Dermis microvascular lymphatic vessel endothelial cell (primary cell): ENCODE data around the gene POU2F1. TPM values are rescaled to one million over a fixed set of nuclear protein-coding genes. Genes with fewer than 3 reads are reported as not detected.
A peak's percentile ranks its signal among the peaks of the same experiment; 100 is the strongest.

Experiments used
- DNase-seq, 2 donors: peaks; one replicate each; pipeline versions ENCODE4 v3.0.0 to v3.0.0-alpha.2; 2010; ENCODE audit warnings: low read depth in 2 of 2
- total RNA-seq: library from RNA; depleted of rRNA; stranded (reverse); fragments of >200 nt; gene quantifications from 2 replicates; pipeline ENCODE4 v1.2.1, GENCODE V29; 2014

The POU2F1 gene
- total RNA-seq, 1 donor from 2014 or later, result 4.2 TPM

DNA sequence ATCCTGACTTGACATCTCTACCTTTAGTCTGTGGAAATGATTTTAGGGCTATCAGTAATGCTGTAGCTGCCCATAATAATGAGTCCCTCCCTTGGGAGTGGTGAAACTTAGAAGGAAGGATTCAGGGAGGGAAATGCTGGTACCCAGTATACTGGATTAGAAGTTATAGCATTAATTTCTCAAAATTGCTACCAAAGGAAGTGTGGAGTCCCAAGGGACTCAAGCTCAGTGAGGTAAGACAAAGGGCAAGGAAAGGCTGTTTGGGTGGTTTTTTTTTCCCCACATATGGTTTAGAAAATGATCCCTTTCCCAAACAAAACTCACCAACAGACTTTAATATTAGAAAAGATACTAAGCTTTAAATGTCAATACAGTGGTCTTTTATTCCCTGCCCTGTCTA, 197.7 kb downstream of the POU2F1 start:
- no peak for DNase-seq

DNA sequence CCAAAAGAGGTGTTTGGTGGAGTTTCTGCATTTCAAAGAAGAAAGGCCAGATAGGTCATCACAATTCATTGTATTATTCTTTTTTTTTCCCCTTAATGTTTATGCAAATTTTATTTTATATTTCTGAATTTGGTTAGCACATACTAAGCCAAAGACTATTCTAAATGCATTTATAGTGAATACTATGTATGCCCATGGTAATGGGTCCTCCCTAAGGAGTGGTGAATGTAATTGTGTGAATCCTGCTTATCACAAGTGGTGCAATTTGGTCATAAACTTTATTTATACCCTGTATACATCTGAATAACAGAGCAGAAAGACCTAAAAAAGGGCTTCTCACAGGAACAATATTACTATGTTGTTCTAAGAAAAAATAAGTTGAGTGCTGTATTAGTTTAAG, 198.6 kb downstream of the POU2F1 start:
- no peak for DNase-seq

DNA sequence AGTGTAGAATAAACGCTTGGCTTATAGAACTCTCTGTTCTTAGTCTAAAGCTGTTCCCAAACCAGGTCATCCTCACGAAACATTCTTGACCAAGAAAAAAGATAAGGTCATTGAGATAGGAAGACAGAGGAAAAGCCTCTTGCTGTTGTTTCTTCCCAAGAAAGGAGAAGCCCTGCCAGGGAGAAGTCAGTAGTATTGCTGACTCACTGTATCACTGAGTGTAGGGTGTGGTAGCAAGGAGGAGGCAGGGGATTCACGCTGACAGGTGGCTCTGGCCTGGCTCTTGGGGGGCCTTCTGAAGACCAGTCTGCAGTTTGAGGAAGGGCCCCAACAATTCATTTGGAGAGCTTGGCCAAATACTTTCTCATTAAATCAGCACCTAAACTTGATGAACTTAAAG, 199.8 kb downstream of the POU2F1 start:
- no peak for DNase-seq

DNA sequence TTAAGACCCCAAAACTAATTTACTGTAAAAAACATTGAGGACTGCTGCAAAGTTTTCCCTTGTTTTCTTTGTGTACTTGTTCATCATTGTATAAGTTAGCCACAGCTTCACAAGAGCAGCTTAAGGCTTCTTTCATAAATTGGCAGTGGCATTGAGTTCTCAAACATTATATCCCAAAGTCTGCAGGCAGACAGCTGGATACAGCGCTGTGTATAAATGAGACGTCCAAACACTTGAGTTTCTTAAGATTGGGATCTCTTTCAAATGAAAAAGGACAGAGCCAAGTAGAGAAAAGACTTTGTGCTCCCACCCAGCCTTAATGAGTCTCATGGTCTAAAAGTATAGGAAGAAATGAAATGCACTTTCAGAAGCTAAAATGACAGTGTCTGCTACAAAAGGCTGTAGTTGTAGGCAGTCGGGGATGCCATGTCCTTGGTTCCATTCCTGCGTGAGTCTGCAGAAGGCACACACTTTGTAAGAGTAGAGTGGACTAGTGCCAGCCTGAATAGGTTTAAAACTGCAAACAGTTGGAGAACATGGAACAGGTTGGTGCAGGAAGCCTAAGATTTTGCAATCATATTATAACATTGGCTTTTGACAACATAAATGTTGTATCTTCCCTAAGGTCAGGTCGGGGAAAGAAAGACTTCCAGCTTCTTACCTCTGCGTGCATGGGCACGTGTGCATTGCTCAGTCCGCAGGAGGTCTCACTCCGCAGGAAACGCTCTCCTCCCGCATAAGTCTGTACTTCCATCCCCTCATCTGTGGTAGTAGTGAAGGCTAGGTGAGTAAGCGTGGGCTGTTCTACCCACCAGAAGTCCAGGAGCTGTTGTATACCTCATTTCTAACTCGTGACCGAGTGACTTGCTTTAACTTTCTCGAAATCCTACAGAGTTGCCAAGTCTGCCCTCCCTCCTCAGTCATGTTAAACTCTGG, 203.3 kb downstream of the POU2F1 start:
- DNase-seq, result no peak

DNA sequence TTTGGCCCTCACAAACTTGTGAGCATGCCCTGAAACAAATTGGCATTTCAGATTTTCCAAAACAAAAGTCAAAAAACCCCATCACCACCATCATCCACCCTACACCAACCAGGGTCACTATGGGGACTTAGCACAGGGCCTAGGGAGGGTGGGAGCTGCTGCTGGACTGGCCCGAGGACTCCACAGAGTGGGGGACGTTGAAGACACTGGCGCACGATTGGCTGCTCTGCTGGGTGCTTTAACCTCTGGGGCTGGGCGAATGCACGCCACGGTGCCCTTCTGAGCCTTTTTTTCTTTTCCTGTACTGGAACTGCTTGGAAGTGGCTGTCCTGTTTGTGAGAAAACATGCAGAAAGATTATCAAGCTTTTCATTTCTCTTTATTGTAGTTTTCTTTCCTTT, 204.8 kb downstream of the POU2F1 start:
- DNase-seq, result no peak

DNA sequence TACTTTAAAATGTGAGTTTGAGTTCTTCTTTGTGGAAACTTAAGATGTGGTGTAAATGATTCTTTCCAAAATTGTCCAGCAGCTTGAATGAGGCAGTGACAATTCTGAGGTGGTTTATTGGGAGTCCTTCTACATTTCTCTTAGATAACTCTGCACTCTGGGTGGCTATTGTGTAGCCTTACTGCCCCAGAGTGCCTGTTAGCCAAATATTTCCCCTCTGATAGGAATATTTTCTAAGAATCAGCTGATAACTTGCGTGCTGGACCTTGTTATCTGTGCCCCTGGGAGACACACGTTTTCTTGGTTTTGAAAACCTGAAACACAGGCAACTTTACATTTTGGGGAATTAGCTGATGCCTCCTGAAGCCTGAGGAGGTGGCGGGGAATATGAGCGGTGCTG, 206.0 kb downstream of the POU2F1 start:
- no peak for DNase-seq

DNA sequence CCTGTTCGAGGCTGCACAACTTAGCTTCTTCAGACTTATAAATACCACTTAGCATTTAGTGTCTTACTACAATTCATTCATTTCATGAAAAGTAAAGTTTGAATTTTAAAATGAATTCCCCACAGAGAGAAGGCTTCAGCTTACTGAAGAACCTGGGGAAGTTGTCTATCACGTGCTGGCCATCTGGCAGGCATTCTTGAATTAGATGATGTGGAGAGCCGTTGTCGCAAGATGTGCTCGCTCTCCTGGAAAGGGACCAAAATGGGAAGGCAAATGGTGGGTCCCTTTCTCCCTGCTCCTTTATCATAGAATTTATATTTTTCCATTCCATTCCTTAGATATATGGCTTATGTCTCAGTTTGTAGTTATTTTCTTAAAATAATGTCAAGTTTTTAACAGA, 207.2 kb downstream of the POU2F1 start:
- no peak for DNase-seq

DNA sequence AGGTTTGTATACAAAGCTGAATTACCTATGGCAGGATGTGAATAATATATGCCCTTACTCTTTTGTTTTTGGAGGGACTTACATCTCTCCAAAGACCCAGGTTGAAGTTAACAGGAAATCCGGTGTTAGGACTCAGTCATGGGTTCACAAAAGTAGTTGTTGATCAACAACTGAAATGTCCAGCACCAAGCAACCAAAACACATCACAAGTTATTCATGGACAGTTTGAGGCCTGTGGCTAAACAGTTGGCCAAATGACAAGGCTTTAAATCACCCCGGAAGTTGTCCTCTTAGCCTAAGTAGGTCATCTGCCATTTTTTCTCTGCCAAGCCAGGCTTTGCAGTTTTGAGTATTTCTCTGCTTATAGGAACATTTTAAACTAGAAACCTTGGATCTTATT, 207.7 kb downstream of the POU2F1 start:
- peak; percentile 45 to 54 for DNase-seq

DNA sequence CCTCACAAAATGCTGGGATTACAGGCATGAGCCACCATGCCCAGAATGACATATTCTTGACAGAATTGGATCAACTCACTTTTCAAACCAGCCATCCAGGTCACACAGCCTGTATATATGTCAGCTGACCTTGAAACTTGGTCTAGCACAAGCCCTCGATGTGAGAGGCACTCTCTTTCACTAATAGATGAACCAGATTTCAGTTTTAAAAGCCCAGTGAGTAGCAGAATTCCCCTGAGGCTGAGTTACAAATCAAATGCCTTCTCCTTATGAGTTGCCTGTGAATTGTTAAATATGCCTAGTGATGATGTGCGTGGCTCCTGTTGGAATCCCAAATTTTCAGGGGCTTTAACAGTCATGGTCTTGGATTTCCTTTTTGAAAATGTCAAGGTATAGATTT, 208.9 kb downstream of the POU2F1 start:
- no peak for DNase-seq

DNA sequence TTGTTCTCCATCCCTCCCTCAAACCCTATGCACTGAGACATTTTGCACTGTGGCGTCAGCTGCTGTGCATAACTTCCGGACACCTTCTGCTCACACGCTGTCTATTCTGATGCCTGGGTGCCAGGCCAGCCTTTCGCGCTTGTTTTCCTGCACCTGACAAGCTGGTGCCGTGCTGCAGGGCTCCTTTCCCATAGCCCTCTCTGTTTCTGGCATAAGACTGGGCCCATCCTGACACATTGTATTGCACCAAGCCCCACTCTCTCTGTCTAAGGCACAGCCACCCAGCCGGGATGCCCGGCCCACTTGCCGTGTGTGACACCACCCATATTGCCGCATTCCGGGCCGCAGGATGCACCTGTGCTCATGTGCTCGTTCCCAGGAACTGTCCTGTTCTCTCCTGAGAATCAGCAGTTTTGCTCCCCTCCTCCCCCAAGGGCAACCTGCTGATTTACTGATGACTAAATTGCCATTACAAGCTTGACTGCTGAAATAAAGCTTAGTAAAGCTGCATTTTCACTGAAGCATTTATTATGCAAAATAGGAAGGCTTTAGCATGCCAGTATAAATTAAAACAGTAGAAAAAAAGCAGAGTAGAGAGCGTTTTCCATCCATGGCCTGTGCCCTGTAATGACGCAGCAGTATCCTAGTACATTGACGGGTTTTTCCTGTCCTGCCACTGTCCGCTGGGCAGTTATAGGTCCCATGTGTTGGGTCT, 209.6 kb downstream of the POU2F1 start:
- peak; percentile 17 to 51 for DNase-seq

DNA sequence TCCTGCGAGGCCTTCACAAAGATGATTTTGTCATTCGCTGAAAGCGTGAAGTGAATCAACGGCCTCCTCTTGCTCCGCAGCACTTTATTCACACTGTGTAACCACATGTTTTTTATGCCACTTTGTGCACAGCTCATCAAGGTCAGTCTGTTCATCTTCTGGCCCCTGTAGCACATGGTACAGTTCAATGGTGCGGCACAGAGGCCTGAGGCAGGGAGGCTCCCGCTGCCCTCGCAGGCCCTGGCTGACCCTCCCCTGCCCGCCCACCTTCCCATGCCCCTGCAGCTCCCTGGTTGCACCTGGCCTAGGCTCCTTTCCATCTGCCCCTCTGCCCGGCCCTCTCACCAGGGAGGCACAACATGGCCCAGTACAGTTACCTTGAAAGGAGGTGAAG, 210.2 kb downstream of the POU2F1 start:
- DNase-seq, result no peak

DNA sequence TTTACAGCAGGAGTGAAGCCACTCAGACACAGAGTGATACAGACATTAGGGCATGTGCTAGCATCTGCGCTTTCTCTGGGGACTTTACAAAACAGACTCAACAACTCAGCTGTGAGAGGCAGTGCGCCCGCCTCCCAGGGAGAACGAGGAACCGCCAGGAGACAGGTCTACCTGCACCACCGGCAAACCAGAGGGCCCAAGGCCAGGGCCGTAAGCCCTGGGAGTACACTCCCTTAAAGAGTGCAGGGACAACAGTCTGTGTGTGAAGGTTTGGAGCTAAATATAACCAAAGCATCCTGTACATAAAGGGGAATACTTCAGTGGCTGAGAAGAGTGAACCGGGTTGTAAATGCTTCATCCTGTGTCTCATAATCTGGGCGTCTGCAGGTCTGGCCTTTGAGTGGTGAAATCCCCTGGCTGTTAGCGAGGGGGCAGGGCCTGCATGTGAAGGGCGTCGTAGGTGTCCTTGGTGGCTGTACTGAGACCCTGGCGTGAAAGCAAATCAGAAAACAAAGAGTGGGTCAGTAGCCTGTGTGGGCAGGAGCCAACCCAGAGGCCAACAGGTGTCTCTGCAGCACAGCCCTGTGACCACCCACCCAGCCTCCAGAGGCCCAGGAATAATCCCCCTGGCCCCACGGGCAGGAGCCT, 210.7 kb downstream of the POU2F1 start:
- no peak for DNase-seq

DNA sequence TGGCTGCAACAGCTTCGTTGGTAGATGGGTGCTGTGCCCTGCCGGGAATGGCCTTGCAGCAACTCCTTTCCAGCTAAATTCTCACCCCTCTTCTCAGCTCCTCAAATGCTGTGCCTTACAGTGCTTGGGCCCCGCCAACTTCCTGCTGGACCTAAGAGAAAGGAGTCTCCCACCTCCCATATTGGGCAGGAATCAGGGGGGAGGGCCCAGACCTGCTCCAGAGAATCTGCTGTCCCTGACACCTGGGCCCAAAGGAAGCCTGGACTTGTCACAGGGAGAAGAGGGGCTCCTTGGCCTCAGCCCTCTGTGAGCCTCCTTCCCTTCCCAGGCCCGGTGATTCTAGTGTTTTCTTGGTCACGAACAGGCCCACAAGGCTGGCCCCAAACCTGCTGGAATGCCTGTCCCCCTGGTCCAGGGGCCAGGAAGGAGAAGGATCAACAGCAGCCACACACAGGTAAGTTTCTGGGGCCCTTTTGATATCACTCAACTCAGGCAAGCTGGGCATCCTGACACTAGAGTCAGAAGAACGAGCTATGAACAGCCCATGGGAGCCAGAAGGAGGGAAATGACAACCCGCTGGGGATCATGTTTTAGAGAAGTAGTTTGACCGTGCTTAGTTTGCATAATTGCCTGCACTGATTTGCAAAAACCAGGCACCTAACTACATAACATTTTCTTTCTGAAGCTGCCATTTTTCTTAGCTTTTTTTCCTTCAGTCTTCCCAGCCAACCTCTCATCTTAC, 211.4 kb downstream of the POU2F1 start:
- no peak for DNase-seq

DNA sequence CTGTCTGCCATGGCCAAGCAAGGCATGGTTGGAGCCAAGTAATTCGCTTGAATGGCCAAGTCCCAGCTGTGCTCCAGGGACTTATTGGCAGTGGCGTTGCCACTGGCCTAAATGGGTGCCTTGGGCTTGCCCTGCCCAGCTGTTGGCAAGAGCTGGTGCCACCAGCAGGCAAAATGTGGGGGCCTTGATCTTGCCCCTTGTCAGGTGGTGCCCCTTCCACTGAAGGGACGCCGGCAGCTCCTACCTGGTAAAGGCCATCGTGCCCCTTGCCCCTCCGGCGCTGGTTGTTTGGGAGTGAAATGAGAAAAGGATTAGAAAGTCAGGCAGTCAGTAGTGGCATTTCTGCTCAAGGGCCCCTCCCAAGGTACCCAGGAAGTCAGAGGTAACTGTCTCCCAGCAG, 212.1 kb downstream of the POU2F1 start:
- no peak for DNase-seq

DNA sequence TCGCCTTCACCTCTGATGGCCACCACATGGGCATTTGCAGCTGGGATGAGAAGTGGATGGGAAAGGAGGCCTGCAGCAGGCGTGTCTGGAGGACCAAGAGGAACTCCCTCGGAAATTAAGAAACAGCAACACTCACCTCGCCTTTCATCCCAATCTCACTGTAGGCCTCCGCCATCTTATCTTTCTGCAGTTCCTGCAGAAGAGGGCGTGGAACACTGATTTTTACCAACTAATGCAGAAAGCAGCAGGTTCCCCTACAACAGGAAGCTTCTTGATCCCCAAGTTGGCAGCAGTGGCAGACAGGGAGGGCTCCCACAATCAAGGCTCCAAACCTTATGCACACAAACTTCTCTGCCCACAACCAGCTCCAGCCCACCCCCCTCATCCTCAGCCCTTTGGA, 213.2 kb downstream of the POU2F1 start:
- DNase-seq, result no peak

DNA sequence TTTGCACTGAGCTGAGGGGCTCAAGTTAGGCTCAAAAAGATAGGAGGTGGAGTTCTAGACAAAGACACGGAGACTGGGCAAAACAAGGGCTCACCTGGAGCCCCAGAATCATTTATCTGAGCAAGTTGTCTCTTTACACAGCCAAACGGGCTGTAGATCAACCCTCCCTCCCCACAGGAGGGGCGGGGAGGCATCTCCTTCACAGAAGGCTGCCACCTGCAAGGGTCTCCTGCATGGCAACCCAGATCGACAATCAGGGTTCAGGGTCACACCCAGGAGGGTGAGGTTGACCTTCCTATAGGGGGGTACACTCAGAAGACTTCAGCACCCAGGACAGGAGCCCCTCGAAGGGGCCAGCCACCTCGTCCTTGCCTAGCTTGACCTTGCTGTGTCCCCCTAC, 213.6 kb downstream of the POU2F1 start:
- DNase-seq, result no peak

DNA sequence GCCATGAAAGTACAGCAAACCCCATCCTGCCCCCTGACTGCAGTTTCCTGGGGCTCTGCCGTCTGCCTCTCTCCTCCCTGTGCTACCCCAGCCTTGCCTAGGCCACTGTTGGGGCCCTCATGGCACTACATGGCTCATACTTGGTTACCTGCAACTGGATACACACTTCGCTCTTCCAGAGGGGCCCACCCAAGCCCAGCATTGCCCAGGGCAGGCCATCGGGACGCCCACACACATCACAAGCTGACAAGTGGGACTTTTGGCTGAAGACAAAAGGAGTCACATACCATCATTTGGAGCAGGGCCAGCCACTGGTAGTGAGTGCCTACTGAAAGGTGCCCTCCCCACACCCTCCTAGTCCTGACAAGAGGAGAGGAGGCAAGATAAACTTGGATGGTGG, 214.8 kb downstream of the POU2F1 start:
- no peak for DNase-seq

DNA sequence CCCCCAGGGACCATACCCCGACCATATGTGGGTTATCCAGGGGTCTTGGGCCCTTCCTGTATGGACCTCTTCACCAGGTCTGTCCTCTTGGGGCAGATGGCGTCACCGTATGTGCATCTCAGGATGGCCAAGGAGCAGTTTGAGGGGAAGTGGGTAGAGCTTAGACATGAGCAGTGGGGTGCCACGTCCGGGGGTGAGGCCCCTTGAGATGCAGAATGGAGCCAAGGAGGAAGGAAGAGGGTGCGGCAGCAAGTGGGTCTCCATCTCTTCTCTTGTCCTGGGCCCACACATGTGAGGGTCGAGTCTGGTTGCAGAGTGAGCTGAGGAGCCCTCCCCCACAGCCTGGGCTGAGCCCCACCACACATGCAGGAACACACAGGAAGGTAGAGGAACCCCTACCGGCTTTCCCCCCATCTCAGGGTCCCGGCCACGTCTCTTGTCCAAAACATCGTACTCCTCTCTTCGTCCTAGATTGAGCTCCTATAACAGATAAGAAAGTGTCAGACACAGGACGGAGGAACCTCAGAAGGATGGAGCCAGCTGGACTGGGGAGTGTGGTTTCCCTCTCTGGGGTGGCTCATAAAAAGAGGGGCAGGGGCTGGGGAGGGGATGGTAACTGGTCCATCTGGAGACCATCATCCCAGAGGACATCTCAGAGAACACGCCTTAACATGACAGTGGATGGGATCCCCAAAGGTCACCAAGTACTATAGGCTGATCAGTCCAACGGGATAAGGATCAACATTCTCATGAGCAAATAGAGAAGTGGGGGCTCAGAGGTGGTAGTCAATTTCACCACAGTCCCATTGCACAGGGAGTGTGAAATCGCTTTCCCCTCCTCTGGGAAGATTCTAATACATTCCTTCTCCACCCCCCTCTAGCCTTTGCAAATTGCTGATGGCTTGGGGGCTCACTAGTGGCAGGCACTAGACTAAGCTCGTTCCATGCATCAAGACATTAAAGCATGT, 217.8 kb downstream of the POU2F1 start:
- no peak for DNase-seq

DNA sequence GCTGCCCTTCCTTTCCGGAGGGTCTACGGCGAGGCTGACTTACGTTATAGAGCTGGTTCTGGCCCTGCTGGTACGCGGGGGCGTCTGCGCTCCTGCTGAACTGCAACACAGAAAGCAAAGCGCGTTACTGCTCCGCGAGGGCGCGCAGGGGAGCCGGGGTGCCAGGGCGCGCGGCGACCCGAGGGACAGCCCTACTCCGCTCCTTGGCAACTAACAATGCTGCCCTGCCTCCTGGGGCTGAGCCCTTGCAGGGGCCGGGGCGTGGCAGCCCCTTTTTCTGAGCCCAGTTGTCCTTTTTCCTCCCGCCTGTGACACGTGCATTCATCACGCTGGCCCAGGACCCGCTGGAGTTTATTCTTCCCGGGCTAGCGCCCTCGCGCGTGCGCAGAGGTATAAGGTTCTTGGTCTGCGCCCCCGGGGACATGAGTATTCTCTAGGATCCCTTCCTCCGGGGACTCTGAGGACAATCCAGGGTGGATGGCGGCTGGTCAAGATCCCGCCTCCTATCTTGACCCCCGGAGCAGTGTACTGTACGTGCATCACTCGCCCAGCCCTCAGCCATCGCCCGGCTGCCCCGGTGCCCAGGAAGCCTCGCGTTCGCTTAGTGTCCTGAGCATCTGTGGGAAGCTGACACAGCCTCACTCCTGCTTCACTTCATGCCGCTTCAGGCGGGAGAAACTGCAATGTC, 218.8 kb downstream of the POU2F1 start:
- peak in 1 of 2 donors; percentile 37 for DNase-seq

DNA sequence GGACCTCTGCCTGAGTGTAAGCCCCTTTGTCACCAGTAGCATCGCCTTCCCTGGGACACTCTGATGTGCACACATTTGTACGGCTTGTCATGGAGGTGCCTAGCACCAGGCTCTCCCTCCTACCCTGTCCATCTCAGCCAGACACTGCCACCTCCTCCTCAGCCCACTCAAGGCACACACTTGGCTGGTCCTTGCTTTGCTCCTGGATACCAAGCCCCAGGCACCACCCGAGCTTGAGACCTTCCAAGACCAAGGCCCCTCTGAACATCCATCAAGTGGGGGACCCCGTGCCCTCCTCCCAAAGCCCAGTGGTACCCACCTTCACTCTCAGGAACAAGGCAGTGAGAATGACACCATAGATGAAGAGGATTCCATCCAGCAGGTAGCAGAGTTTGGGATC, 219.7 kb downstream of the POU2F1 start:
- DNase-seq, result no peak
